ENCODE measurements around the gene BCL2L12.

Gene BCL2L12

GRCh38 chr19:49646586-49646985, 19.1 kb upstream of the BCL2L12 start:
- CTCF ChIA-PET: interaction anchor here (1.6 kb wide), 1 partner anchor 16 kb away, joined by 4 read pairs; no protein-coding TSS in a partner anchor
- H3K4me3 ChIP-seq (ENCODE audit: low read depth, low read length): no peak overlapping the region
- POLR2A ChIA-PET: no interaction called here
- DNase-seq (ENCODE audit: low read depth, low spot score): no peak
- TF ChIP-seq CTCF (IDR thresholded peaks at IDR 0.05; ENCODE audit: insufficient read depth, low read length, missing control alignments): no peak

- TF ChIP-seq CTCF (IDR thresholded peaks at IDR 0.05; ENCODE audit: insufficient read depth, low read length, missing control alignments): no peak
- H3K4me3 ChIP-seq (ENCODE audit: low read depth, low read length): no peak overlapping the region
- DNase-seq (ENCODE audit: low read depth, low spot score): no peak
- ChIA-PET CTCF (no interaction called here), POLR2A (no interaction called here)
These were observed 14.5 kb upstream of the BCL2L12 start for GRCh38 chr19:49651029-49651819.

GRCh38 chr19:49651820-49652550, 13.7 kb upstream of the BCL2L12 start:
- TF ChIP-seq CTCF (IDR thresholded peaks at IDR 0.05; ENCODE audit: insufficient read depth, low read length, missing control alignments): no peak
- DNase-seq (ENCODE audit: low read depth, low spot score): no peak
- ChIA-PET POLR2A (no interaction called here), CTCF (no interaction called here)
- no peak overlapping the region for H3K4me3 ChIP-seq (ENCODE audit: low read depth, low read length)

GRCh38 chr19:49652551-49653465, 12.9 kb upstream of the BCL2L12 start:
- CTCF ChIA-PET: no interaction called here
- H3K4me3 ChIP-seq (ENCODE audit: low read depth, low read length): no peak overlapping the region
- DNase-seq (ENCODE audit: low read depth, low spot score): no peak
- POLR2A ChIA-PET: no interaction called here
- TF ChIP-seq CTCF (IDR thresholded peaks at IDR 0.05; ENCODE audit: insufficient read depth, low read length, missing control alignments): no peak

GRCh38 chr19:49653466-49653806, 12.3 kb upstream of the BCL2L12 start:
- no peak overlapping the region for H3K4me3 ChIP-seq (ENCODE audit: low read depth, low read length)
- POLR2A ChIA-PET: no interaction called here
- no peak for DNase-seq (ENCODE audit: low read depth, low spot score)
- CTCF ChIA-PET: no interaction called here
- TF ChIP-seq CTCF (IDR thresholded peaks at IDR 0.05; ENCODE audit: insufficient read depth, low read length, missing control alignments): no peak
